LNCAP (cell line): ENCODE measurements around the gene PMFBP1.

ENCODE experiments used
- TF ChIP-seq, protein P1 (sequence below): fragments of 450-650 bp; IDR thresholded peaks from 2 replicates; pipeline ENCODE4 v1.5.1; 2017; ENCODE audit warnings: mild to moderate bottlenecking

Gene PMFBP1

GRCh38 chr16:72210555-72210954 lies 38.6 kb upstream of the PMFBP1 start:
- TF ChIP-seq, protein P1, sequence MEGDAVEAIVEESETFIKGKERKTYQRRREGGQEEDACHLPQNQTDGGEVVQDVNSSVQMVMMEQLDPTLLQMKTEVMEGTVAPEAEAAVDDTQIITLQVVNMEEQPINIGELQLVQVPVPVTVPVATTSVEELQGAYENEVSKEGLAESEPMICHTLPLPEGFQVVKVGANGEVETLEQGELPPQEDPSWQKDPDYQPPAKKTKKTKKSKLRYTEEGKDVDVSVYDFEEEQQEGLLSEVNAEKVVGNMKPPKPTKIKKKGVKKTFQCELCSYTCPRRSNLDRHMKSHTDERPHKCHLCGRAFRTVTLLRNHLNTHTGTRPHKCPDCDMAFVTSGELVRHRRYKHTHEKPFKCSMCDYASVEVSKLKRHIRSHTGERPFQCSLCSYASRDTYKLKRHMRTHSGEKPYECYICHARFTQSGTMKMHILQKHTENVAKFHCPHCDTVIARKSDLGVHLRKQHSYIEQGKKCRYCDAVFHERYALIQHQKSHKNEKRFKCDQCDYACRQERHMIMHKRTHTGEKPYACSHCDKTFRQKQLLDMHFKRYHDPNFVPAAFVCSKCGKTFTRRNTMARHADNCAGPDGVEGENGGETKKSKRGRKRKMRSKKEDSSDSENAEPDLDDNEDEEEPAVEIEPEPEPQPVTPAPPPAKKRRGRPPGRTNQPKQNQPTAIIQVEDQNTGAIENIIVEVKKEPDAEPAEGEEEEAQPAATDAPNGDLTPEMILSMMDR: no peak

DNA sequence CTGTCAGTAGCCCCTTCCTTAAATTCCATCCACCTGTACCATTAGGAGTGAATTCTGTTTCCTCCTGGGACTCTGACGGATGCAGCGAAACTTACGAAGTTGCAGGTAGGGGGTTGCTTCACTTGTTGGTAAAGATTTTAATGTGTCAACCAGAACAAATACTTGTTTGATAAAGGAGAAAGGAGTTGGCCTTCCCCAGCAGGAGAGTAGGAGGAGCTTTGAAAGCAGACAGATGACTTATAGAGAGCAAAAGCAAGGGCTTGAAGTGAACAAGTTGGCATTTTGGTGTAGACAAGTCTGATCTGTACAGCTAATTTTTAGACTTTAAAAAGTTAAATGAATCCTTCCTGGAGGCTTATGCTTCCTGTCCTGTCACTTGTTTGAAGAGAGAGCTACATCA lies 38.1 kb upstream of the PMFBP1 start:
- TF ChIP-seq, protein P1: no peak

DNA sequence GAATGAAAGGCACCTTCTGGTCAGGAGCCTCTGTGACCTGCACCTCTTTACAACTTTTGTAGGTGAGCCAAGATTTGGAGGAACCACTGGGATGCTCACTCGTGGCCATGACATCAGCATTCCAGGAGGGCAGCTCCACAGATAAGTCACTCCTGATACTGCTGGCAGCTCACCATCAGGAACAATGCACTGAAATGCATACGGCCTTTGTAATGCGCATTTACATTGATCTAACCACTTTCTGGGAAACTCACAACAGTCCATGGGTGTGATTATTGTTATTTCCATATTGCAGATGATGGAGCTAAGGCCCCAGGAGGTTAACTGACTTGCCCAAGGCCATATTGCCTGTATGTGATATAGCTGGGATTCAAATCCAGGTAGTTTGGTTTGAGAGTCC lies 34.3 kb upstream of the PMFBP1 start:
- TF ChIP-seq, protein P1: no peak

DNA sequence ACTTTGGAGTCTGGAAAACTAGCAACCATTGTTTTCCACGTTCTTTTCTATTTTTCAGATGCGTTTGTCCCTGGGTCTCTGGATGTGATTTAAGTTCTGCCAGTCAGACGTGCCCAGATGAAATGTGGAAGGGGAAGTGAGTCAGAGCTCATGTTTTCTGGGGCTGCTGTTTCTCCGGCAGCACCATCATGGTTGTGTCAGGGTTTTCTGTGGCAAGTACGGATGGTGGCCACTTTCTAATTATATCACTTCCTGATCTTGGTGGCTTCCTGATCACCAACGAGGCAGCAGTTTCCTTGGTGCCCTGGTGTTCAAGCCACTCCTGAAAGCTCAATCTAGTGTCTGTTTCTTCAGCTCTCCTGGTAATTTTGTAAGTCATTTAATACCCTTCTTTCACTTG lies 31.4 kb upstream of the PMFBP1 start:
- TF ChIP-seq, protein P1: no peak

GRCh38 chr16:72202014-72202413 lies 30.1 kb upstream of the PMFBP1 start:
- TF ChIP-seq, protein P1: no peak

- TF ChIP-seq, protein P1: no peak
These were observed 29.4 kb upstream of the PMFBP1 start for GRCh38 chr16:72201387-72201786.

GRCh38 chr16:72199761-72200337 lies 27.9 kb upstream of the PMFBP1 start:
- TF ChIP-seq, protein P1: no peak

DNA sequence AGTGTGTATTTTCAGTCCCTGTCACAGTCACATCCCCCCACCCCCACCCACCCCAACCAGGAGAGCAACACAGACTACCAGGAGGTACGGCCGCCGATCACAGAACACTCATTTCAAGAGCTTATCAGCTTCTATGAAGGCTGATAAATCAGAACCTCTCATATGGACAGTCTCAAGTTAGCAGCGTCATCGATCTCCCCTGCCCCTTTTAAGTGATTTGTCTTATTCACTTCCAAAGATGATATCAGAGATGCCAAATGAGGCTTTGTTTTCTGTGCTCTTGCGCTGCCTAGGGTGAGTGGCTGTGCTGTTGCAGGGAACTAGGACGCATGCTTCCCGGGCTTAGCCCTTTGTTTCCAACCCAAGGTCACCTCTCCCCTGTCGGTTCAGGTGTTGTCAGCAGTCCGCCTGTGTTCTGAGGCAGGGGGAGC lies 26.8 kb upstream of the PMFBP1 start:
- TF ChIP-seq, protein P1: no peak
